Trophoblast cell (in vitro differentiated cells and primary cell): ENCODE results near the gene COL18A1.

Experiments used
- DNase-seq, 2 donors: peaks; one replicate each; pipeline ENCODE4 v3.0.0-alpha.2; 2016
- H2AFZ ChIP-seq: 2 replicates; pipeline ENCODE4 v1.6.1; 2013; ENCODE audit warnings: low read length, moderate library complexity, mild to moderate bottlenecking; ENCODE audit not compliant: insufficient read depth, poor library complexity
- H2AK5ac ChIP-seq: 2 replicates; pipeline ENCODE4 v1.6.1; 2013; ENCODE audit warnings: mild to moderate bottlenecking, low read length
- H2BK120ac ChIP-seq: 2 replicates; pipeline ENCODE4 v1.6.1; 2013; ENCODE audit warnings: low read length, mild to moderate bottlenecking, moderate library complexity; ENCODE audit not compliant: insufficient read depth, poor library complexity
- H2BK12ac ChIP-seq: 2 replicates; pipeline ENCODE4 v1.6.1; 2013; ENCODE audit warnings: mild to moderate bottlenecking, low read length, moderate library complexity
- H2BK5ac ChIP-seq: 2 replicates; pipeline ENCODE4 v1.6.1; 2013; ENCODE audit warnings: low read length, low read depth, moderate library complexity, mild to moderate bottlenecking; ENCODE audit not compliant: poor library complexity
- H3K14ac ChIP-seq: 2 replicates; pipeline ENCODE4 v1.6.1; 2013; ENCODE audit warnings: mild to moderate bottlenecking, low read length
- H3K18ac ChIP-seq: 2 replicates; pipeline ENCODE4 v1.6.1; 2013; ENCODE audit warnings: mild to moderate bottlenecking, low read length
- H3K23ac ChIP-seq: 2 replicates; pipeline ENCODE4 v1.6.1; 2013; ENCODE audit warnings: low read length
- H3K27ac ChIP-seq: 2 replicates; pipeline ENCODE4 v1.5.1; 2013; ENCODE audit warnings: low read depth, mild to moderate bottlenecking, inconsistent platforms, low read length, moderate library complexity
- H3K27me3 ChIP-seq: 2 replicates; pipeline ENCODE4 v1.6.1; 2013; ENCODE audit warnings: inconsistent platforms, mild to moderate bottlenecking, low read length, moderate library complexity; ENCODE audit not compliant: insufficient read depth
- H3K36me3 ChIP-seq, 2 experiments: 1 replicate in 1 of 2; 2 replicates in 1 of 2; pipeline ENCODE4 v1.6.1; 2013; ENCODE audit warnings: low read length in 2 of 2, mild to moderate bottlenecking in 2 of 2, moderate library complexity in 1 of 2; ENCODE audit not compliant: insufficient read depth in 2 of 2, control insufficient read depth in 1 of 2
- H3K4ac ChIP-seq: 2 replicates; pipeline ENCODE4 v1.6.1; 2013; ENCODE audit warnings: low read depth, mild to moderate bottlenecking, low read length, moderate library complexity
- H3K4me1 ChIP-seq, 2 experiments: 1 replicate in 1 of 2; 2 replicates in 1 of 2; pipeline ENCODE4 v1.6.1; 2013; ENCODE audit warnings: low read length in 2 of 2, mild to moderate bottlenecking in 2 of 2, moderate library complexity in 1 of 2; ENCODE audit not compliant: insufficient read depth in 2 of 2, control insufficient read depth in 1 of 2
- H3K4me2 ChIP-seq: 2 replicates; pipeline ENCODE4 v1.6.1; 2013; ENCODE audit warnings: inconsistent platforms, mild to moderate bottlenecking, low read length, moderate library complexity
- H3K4me3 ChIP-seq: 2 replicates; pipeline ENCODE4 v1.5.1; 2013; ENCODE audit warnings: mild to moderate bottlenecking, low read depth, low read length, inconsistent platforms
- H3K79me1 ChIP-seq: one replicate; pipeline ENCODE4 v1.6.1; 2013; ENCODE audit warnings: low read length
- H3K79me2 ChIP-seq: 2 replicates; pipeline ENCODE4 v1.6.1; 2013; ENCODE audit warnings: low read length, mild to moderate bottlenecking; ENCODE audit not compliant: control insufficient read depth, insufficient read depth, poor library complexity
- H3K9ac ChIP-seq: 2 replicates; pipeline ENCODE4 v1.6.1; 2013; ENCODE audit warnings: mild to moderate bottlenecking, low read length
- H3K9me3 ChIP-seq: 2 replicates; pipeline ENCODE4 v1.6.1; 2013; ENCODE audit warnings: low read depth, mild to moderate bottlenecking, control low read depth, inconsistent platforms, low read length; ENCODE audit not compliant: insufficient read depth
- H4K12ac ChIP-seq: 2 replicates; pipeline ENCODE4 v1.6.1; 2013; ENCODE audit warnings: low read depth, mild to moderate bottlenecking, low read length, moderate library complexity
- H4K8ac ChIP-seq: 2 replicates; pipeline ENCODE4 v1.6.1; 2013; ENCODE audit warnings: low read depth, mild to moderate bottlenecking, low read length, moderate library complexity
- H4K91ac ChIP-seq: one replicate; pipeline ENCODE4 v1.6.1; 2013; ENCODE audit warnings: low read depth, mild to moderate bottlenecking, low read length, moderate library complexity
- WGBS: extraction: QIAGEN DNeasy Blood & Tissue Kit; methylation state at CpG from one replicate; pipeline ENCODE4 v1.1.7; 2013; ENCODE audit warnings: missing lambda C conversion rate; ENCODE audit not compliant: insufficient read length, insufficient coverage; ENCODE audit errors: extremely low coverage; 5-methylcytosine and 5-hydroxymethylcytosine counted together

COL18A1 gene

GRCh38 chr21:45392573-45392971, 12.4 kb upstream of the COL18A1 start:
- no peaks in the 10 kb centered on the region for H3K79me1 ChIP-seq
- WGBS, result no CpG with 5 or more reads among the region's 14 CpGs

GRCh38 chr21:45393021-45393420, 11.9 kb upstream of the COL18A1 start:
- Histone ChIP-seq H3K23ac (no peak overlapping the region), H4K12ac (no peak overlapping the region), H2AFZ (no peak overlapping the region), H3K18ac (no peak overlapping the region), H3K14ac (no peak overlapping the region), H3K36me3 (no peaks in the 10 kb centered on the region), H2BK5ac (no peak overlapping the region), H3K27ac (no peak overlapping the region), H3K79me1 (no peaks in the 10 kb centered on the region), H3K9me3 (peaks cover 3% of the 10 kb centered on the region), H3K27me3 (no peaks in the 10 kb centered on the region), H2AK5ac (no peak overlapping the region), H2BK120ac (no peak overlapping the region), H4K8ac (no peak overlapping the region), H3K4me3 (no peak overlapping the region), H3K4ac (no peak overlapping the region), H3K4me2 (no peak overlapping the region), H4K91ac (no peak overlapping the region), H2BK12ac (no peak overlapping the region), H3K79me2 (no peaks in the 10 kb centered on the region), H3K9ac (no peak overlapping the region), H3K4me1 (no peaks in the 10 kb centered on the region)
- no CpG with 5 or more reads among the region's 26 CpGs for WGBS
- DNase-seq, result no peak

More at GRCh38 chr21:45392573-45392971, 12.4 kb upstream of the COL18A1 start:
- Histone ChIP-seq H4K8ac (no peak overlapping the region), H2BK120ac (no peak overlapping the region), H3K4me3 (no peak overlapping the region), H3K14ac (no peak overlapping the region), H2AFZ (no peak overlapping the region), H3K36me3 (no peaks in the 10 kb centered on the region), H3K9me3 (peaks cover 3% of the 10 kb centered on the region), H3K23ac (no peak overlapping the region), H3K79me2 (no peaks in the 10 kb centered on the region), H2AK5ac (no peak overlapping the region), H2BK12ac (no peak overlapping the region), H2BK5ac (no peak overlapping the region), H3K4me1 (no peaks in the 10 kb centered on the region), H3K27me3 (no peaks in the 10 kb centered on the region), H3K4me2 (no peak overlapping the region), H3K4ac (no peak overlapping the region), H4K12ac (no peak overlapping the region), H3K9ac (no peak overlapping the region), H3K27ac (no peak overlapping the region), H4K91ac (no peak overlapping the region), H3K18ac (no peak overlapping the region)
- no peak for DNase-seq

GRCh38 chr21:45393833-45394638, 10.9 kb upstream of the COL18A1 start:
- H3K27ac ChIP-seq, result no peak overlapping the region
- H4K12ac ChIP-seq, result no peak overlapping the region
- no peak overlapping the region for H3K14ac ChIP-seq
- H2BK120ac ChIP-seq, result no peak overlapping the region
- no peak overlapping the region for H2BK12ac ChIP-seq
- no peaks in the 10 kb centered on the region for H3K4me1 ChIP-seq
- DNase-seq, result no peak
- no peak overlapping the region for H4K8ac ChIP-seq
- H2AK5ac ChIP-seq, result peak overlapping the region; percentile 64
- H3K18ac ChIP-seq, result no peak overlapping the region
- H4K91ac ChIP-seq, result no peak overlapping the region
- H3K4me2 ChIP-seq, result no peak overlapping the region
- WGBS, result no CpG with 5 or more reads among the region's 30 CpGs
- H3K79me1 ChIP-seq, result no peaks in the 10 kb centered on the region
- no peak overlapping the region for H3K9ac ChIP-seq
- H3K4me3 ChIP-seq, result no peak overlapping the region
- H3K27me3 ChIP-seq, result no peaks in the 10 kb centered on the region
- no peak overlapping the region for H3K4ac ChIP-seq
- no peak overlapping the region for H2BK5ac ChIP-seq
- H3K23ac ChIP-seq, result no peak overlapping the region
- H2AFZ ChIP-seq, result no peak overlapping the region
- H3K9me3 ChIP-seq, result peaks cover 3% of the 10 kb centered on the region
- no peaks in the 10 kb centered on the region for H3K36me3 ChIP-seq
- H3K79me2 ChIP-seq, result no peaks in the 10 kb centered on the region

GRCh38 chr21:45396620-45396995, 8.4 kb upstream of the COL18A1 start:
- H3K23ac ChIP-seq, result no peak overlapping the region
- no peaks in the 10 kb centered on the region for H3K27me3 ChIP-seq
- H3K14ac ChIP-seq, result no peak overlapping the region
- H3K4me1 ChIP-seq, result no peaks in the 10 kb centered on the region
- H4K91ac ChIP-seq, result no peak overlapping the region
- H2BK5ac ChIP-seq, result no peak overlapping the region
- no peak overlapping the region for H3K9ac ChIP-seq
- no peaks in the 10 kb centered on the region for H3K79me1 ChIP-seq
- H3K4me2 ChIP-seq, result no peak overlapping the region
- no peak overlapping the region for H2BK120ac ChIP-seq
- H2AK5ac ChIP-seq, result no peak overlapping the region
- H3K27ac ChIP-seq, result no peak overlapping the region
- H4K12ac ChIP-seq, result no peak overlapping the region
- no peak overlapping the region for H3K4me3 ChIP-seq
- no peak overlapping the region for H3K4ac ChIP-seq
- H3K36me3 ChIP-seq, result no peaks in the 10 kb centered on the region
- DNase-seq, result no peak
- WGBS, result no CpG with 5 or more reads among the region's 8 CpGs
- no peak overlapping the region for H2BK12ac ChIP-seq
- no peaks in the 10 kb centered on the region for H3K79me2 ChIP-seq
- no peak overlapping the region for H3K18ac ChIP-seq
- no peak overlapping the region for H4K8ac ChIP-seq
- peaks cover 3% of the 10 kb centered on the region for H3K9me3 ChIP-seq
- H2AFZ ChIP-seq, result no peak overlapping the region
